ENCODE measurements around the gene GRM3.

The GRM3 gene

GRCh38 chr7:86818903-86819302, 175.2 kb downstream of the GRM3 start:
- 47% methylated on average over 2 of the region's 2 CpGs for WGBS
- H2BK15ac ChIP-seq (ENCODE audit: low read depth, poor library complexity, severe bottlenecking), result no peak overlapping the region
- H3K18ac ChIP-seq (ENCODE audit: low read depth in 1 of 2, low read length in 2 of 2), result no peak overlapping the region
- no peak for DNase-seq
- H3K27ac ChIP-seq (ENCODE audit: low read length, poor library complexity, severe bottlenecking), result no peak overlapping the region
- no peak overlapping the region for H2BK12ac ChIP-seq (ENCODE audit: low read length in 2 of 2)
- H4K8ac ChIP-seq (ENCODE audit: low read length), result no peak overlapping the region
- no peaks in the 10 kb centered on the region for H3K9me3 ChIP-seq (ENCODE audit: control insufficient read depth, low read length)
- no peak overlapping the region for H4K91ac ChIP-seq (ENCODE audit: low read length)
- H2AFZ ChIP-seq (ENCODE audit: low read depth, low read length), result no peak overlapping the region
- no peak overlapping the region for H2BK5ac ChIP-seq (ENCODE audit: low read depth, low read length, poor library complexity, severe bottlenecking)
- H2AK5ac ChIP-seq (ENCODE audit: low read length, severe bottlenecking), result no peak overlapping the region
- no peak overlapping the region for H3K4me2 ChIP-seq (ENCODE audit: low read length, poor library complexity, severe bottlenecking)
- H3K4ac ChIP-seq (ENCODE audit: low read depth in 1 of 2, low read length in 2 of 2), result no peak overlapping the region
- H3K79me1 ChIP-seq (replicated peaks; ENCODE audit: low read length, poor library complexity, severe bottlenecking), result no peaks in the 10 kb centered on the region
- H3K4me3 ChIP-seq (ENCODE audit: insufficient read depth in 1 of 2, low read depth in 1 of 2, low read length in 2 of 2), result no peak overlapping the region
- no peaks in the 10 kb centered on the region for H3K4me1 ChIP-seq (ENCODE audit: control insufficient read depth, insufficient read depth, low read depth, low read length)
- no peaks in the 10 kb centered on the region for H3K36me3 ChIP-seq (ENCODE audit: control insufficient read depth in 1 of 2, insufficient read depth in 2 of 2, low read depth in 1 of 2, low read length in 2 of 2)
- H3K23ac ChIP-seq (ENCODE audit: low read length in 2 of 2), result no peak overlapping the region
- H3K9ac ChIP-seq (ENCODE audit: low read length), result no peak overlapping the region
- no peak overlapping the region for H3K14ac ChIP-seq (ENCODE audit: low read length in 2 of 2)
- no peaks in the 10 kb centered on the region for H3K27me3 ChIP-seq (ENCODE audit: control insufficient read depth in 1 of 2, insufficient read depth in 1 of 2, low read length in 2 of 2)
- no peak overlapping the region for H2BK120ac ChIP-seq (ENCODE audit: low read depth, low read length)

- H3K4me3 ChIP-seq (ENCODE audit: insufficient read depth in 1 of 2, low read depth in 1 of 2, low read length in 2 of 2), result no peak overlapping the region
- no peak overlapping the region for H4K8ac ChIP-seq (ENCODE audit: low read length)
- H2BK15ac ChIP-seq (ENCODE audit: low read depth, poor library complexity, severe bottlenecking), result no peak overlapping the region
- DNase-seq, result no peak
- no peak overlapping the region for H3K14ac ChIP-seq (ENCODE audit: low read length in 2 of 2)
- no peak overlapping the region for H4K91ac ChIP-seq (ENCODE audit: low read length)
- no peak overlapping the region for H2BK12ac ChIP-seq (ENCODE audit: low read length in 2 of 2)
- H3K4me2 ChIP-seq (ENCODE audit: low read length, poor library complexity, severe bottlenecking), result no peak overlapping the region
- H3K27ac ChIP-seq (ENCODE audit: low read length, poor library complexity, severe bottlenecking), result no peak overlapping the region
- H3K27me3 ChIP-seq (ENCODE audit: control insufficient read depth in 1 of 2, insufficient read depth in 1 of 2, low read length in 2 of 2), result no peaks in the 10 kb centered on the region
- no peak overlapping the region for H2BK120ac ChIP-seq (ENCODE audit: low read depth, low read length)
- H3K9me3 ChIP-seq (ENCODE audit: control insufficient read depth, low read length), result no peaks in the 10 kb centered on the region
- H3K9ac ChIP-seq (ENCODE audit: low read length), result no peak overlapping the region
- no peak overlapping the region for H2BK5ac ChIP-seq (ENCODE audit: low read depth, low read length, poor library complexity, severe bottlenecking)
- H2AK5ac ChIP-seq (ENCODE audit: low read length, severe bottlenecking), result no peak overlapping the region
- H3K36me3 ChIP-seq (ENCODE audit: control insufficient read depth in 1 of 2, insufficient read depth in 2 of 2, low read depth in 1 of 2, low read length in 2 of 2), result no peaks in the 10 kb centered on the region
- no peaks in the 10 kb centered on the region for H3K79me1 ChIP-seq (replicated peaks; ENCODE audit: low read length, poor library complexity, severe bottlenecking)
- H2AFZ ChIP-seq (ENCODE audit: low read depth, low read length), result no peak overlapping the region
- no peak overlapping the region for H3K23ac ChIP-seq (ENCODE audit: low read length in 2 of 2)
- no peak overlapping the region for H3K4ac ChIP-seq (ENCODE audit: low read depth in 1 of 2, low read length in 2 of 2)
- 95% methylated on average over 2 of the region's 2 CpGs for WGBS
- no peaks in the 10 kb centered on the region for H3K4me1 ChIP-seq (ENCODE audit: control insufficient read depth, insufficient read depth, low read depth, low read length)
- H3K18ac ChIP-seq (ENCODE audit: low read depth in 1 of 2, low read length in 2 of 2), result no peak overlapping the region
Observed at GRCh38 chr7:86823769-86824168, 180.1 kb downstream of the GRM3 start.

GRCh38 chr7:86825264-86825663, 181.6 kb downstream of the GRM3 start:
- Histone ChIP-seq H3K9me3 (ENCODE audit: control insufficient read depth, low read length) (no peaks in the 10 kb centered on the region), H4K8ac (ENCODE audit: low read length) (no peak overlapping the region), H3K79me1 (replicated peaks; ENCODE audit: low read length, poor library complexity, severe bottlenecking) (no peaks in the 10 kb centered on the region), H3K4ac (ENCODE audit: low read depth in 1 of 2, low read length in 2 of 2) (no peak overlapping the region), H2AFZ (ENCODE audit: low read depth, low read length) (no peak overlapping the region), H2BK120ac (ENCODE audit: low read depth, low read length) (no peak overlapping the region), H2BK15ac (ENCODE audit: low read depth, poor library complexity, severe bottlenecking) (no peak overlapping the region), H4K91ac (ENCODE audit: low read length) (no peak overlapping the region), H3K14ac (ENCODE audit: low read length in 2 of 2) (no peak overlapping the region), H3K18ac (ENCODE audit: low read depth in 1 of 2, low read length in 2 of 2) (no peak overlapping the region), H2AK5ac (ENCODE audit: low read length, severe bottlenecking) (no peak overlapping the region), H3K9ac (ENCODE audit: low read length) (no peak overlapping the region), H3K4me2 (ENCODE audit: low read length, poor library complexity, severe bottlenecking) (no peak overlapping the region), H3K4me3 (ENCODE audit: insufficient read depth in 1 of 2, low read depth in 1 of 2, low read length in 2 of 2) (no peak overlapping the region), H3K4me1 (ENCODE audit: control insufficient read depth, insufficient read depth, low read depth, low read length) (no peaks in the 10 kb centered on the region), H2BK12ac (ENCODE audit: low read length in 2 of 2) (no peak overlapping the region), H3K27me3 (ENCODE audit: control insufficient read depth in 1 of 2, insufficient read depth in 1 of 2, low read length in 2 of 2) (no peaks in the 10 kb centered on the region), H2BK5ac (ENCODE audit: low read depth, low read length, poor library complexity, severe bottlenecking) (no peak overlapping the region), H3K36me3 (ENCODE audit: control insufficient read depth in 1 of 2, insufficient read depth in 2 of 2, low read depth in 1 of 2, low read length in 2 of 2) (no peaks in the 10 kb centered on the region), H3K27ac (ENCODE audit: low read length, poor library complexity, severe bottlenecking) (no peak overlapping the region), H3K23ac (ENCODE audit: low read length in 2 of 2) (no peak overlapping the region)
- no peak for DNase-seq
- WGBS, result 94% methylated on average over 4 of the region's 4 CpGs

GRCh38 chr7:86826948-86827347, 183.2 kb downstream of the GRM3 start:
- WGBS, result no CpG with 5 or more reads among the region's 1 CpG
- Histone ChIP-seq H2AFZ (ENCODE audit: low read depth, low read length) (no peak overlapping the region), H4K8ac (ENCODE audit: low read length) (no peak overlapping the region), H3K18ac (ENCODE audit: low read depth in 1 of 2, low read length in 2 of 2) (no peak overlapping the region), H2AK5ac (ENCODE audit: low read length, severe bottlenecking) (no peak overlapping the region), H2BK120ac (ENCODE audit: low read depth, low read length) (no peak overlapping the region), H2BK15ac (ENCODE audit: low read depth, poor library complexity, severe bottlenecking) (no peak overlapping the region), H2BK12ac (ENCODE audit: low read length in 2 of 2) (no peak overlapping the region), H3K9me3 (ENCODE audit: control insufficient read depth, low read length) (no peaks in the 10 kb centered on the region), H3K4me3 (ENCODE audit: insufficient read depth in 1 of 2, low read depth in 1 of 2, low read length in 2 of 2) (no peak overlapping the region), H3K27me3 (ENCODE audit: control insufficient read depth in 1 of 2, insufficient read depth in 1 of 2, low read length in 2 of 2) (no peaks in the 10 kb centered on the region), H3K79me1 (replicated peaks; ENCODE audit: low read length, poor library complexity, severe bottlenecking) (no peaks in the 10 kb centered on the region), H3K4me1 (ENCODE audit: control insufficient read depth, insufficient read depth, low read depth, low read length) (no peaks in the 10 kb centered on the region), H2BK5ac (ENCODE audit: low read depth, low read length, poor library complexity, severe bottlenecking) (no peak overlapping the region), H3K4ac (ENCODE audit: low read depth in 1 of 2, low read length in 2 of 2) (no peak overlapping the region), H3K4me2 (ENCODE audit: low read length, poor library complexity, severe bottlenecking) (no peak overlapping the region), H3K9ac (ENCODE audit: low read length) (no peak overlapping the region), H3K23ac (ENCODE audit: low read length in 2 of 2) (no peak overlapping the region), H3K14ac (ENCODE audit: low read length in 2 of 2) (no peak overlapping the region), H4K91ac (ENCODE audit: low read length) (no peak overlapping the region), H3K27ac (ENCODE audit: low read length, poor library complexity, severe bottlenecking) (no peak overlapping the region), H3K36me3 (ENCODE audit: control insufficient read depth in 1 of 2, insufficient read depth in 2 of 2, low read depth in 1 of 2, low read length in 2 of 2) (no peaks in the 10 kb centered on the region)
- DNase-seq, result no peak

Measured in mesenchymal stem cell (in vitro differentiated cells and primary cell).